HepG2 (cell line): Measurements from ENCODE around the gene FRK. TPM values are rescaled to one million over a fixed set of nuclear protein-coding genes. Genes with fewer than 3 reads are reported as not detected.
A peak's percentile ranks its signal among the peaks of the same experiment; 100 is the strongest.

Source experiments
- FOXJ3 ChIP-seq: sonication (generic); formaldehyde crosslinking; IDR thresholded peaks from 2 replicates; pipeline ENCODE4 v1.4.0; 2020; ENCODE audit warnings: missing genetic modification reagents, mild to moderate bottlenecking, borderline replicate concordance
- GMEB1 ChIP-seq: sonication (generic); formaldehyde crosslinking; IDR thresholded peaks from 2 replicates; pipeline ENCODE4 v1.5.1; 2020; ENCODE audit warnings: missing genetic modification reagents, mild to moderate bottlenecking, borderline replicate concordance
- MAZ ChIP-seq, 2 experiments: sonication (generic) in 1 of 2; formaldehyde crosslinking in 1 of 2; IDR thresholded peaks; 2 replicates each; pipeline versions ENCODE4 v1.5.0 to v1.6.1; 2012 to 2020; ENCODE audit warnings: low read depth in 2 of 2, mild to moderate bottlenecking in 2 of 2, borderline replicate concordance in 1 of 2, improper control_type of control experiment in 1 of 2, low read length in 1 of 2, missing genetic modification reagents in 1 of 2, moderate library complexity in 1 of 2
- PAX8 ChIP-seq: sonication (generic); formaldehyde crosslinking; IDR thresholded peaks from 2 replicates; pipeline ENCODE4 v1.8.0; 2022; ENCODE audit warnings: mild to moderate bottlenecking, missing genetic modification reagents, borderline replicate concordance
- PCBP2 ChIP-seq: fragments of 200-400 bp; formaldehyde crosslinking; optimal IDR thresholded peaks from 2 replicates; pipeline ENCODE3; 2018; ENCODE audit warnings: low read length, low read depth; ENCODE audit not compliant: poor library complexity, severe bottlenecking
- PRPF4 ChIP-seq: fragments of 200-400 bp; formaldehyde crosslinking; IDR thresholded peaks from 2 replicates; pipeline ENCODE4 v1.6.1; 2016; ENCODE audit warnings: low read length, low read depth; ENCODE audit not compliant: poor library complexity, severe bottlenecking
- THYN1 ChIP-seq: sonication (generic); formaldehyde crosslinking; IDR thresholded peaks from 2 replicates; pipeline ENCODE4 v1.8.1; 2023; ENCODE audit warnings: low read depth, mild to moderate bottlenecking, moderate library complexity, missing genetic modification reagents, borderline replicate concordance
- TOPORS ChIP-seq: sonication (generic); formaldehyde crosslinking; IDR thresholded peaks from 2 replicates; pipeline ENCODE4 v1.8.0; 2023; ENCODE audit warnings: mild to moderate bottlenecking, missing genetic modification reagents
- YEATS2 ChIP-seq: sonication (generic); formaldehyde crosslinking; IDR thresholded peaks from 2 replicates; pipeline ENCODE4 v1.4.0; 2020; ENCODE audit warnings: missing genetic modification reagents, borderline replicate concordance
- ZNF598 ChIP-seq: sonication (generic); formaldehyde crosslinking; IDR thresholded peaks from 2 replicates; pipeline ENCODE4 v1.5.1; 2020; ENCODE audit warnings: mild to moderate bottlenecking, missing genetic modification reagents, borderline replicate concordance
- polyA plus RNA-seq, 8 experiments: library from polyadenylated mRNA; depleted of rRNA in 3 of 8; stranded (reverse) in 7 of 8; unstranded in 1 of 8; fragments of >200 nt; fragmentation: Illumina TruSeq in 4 of 8; extraction: Trizol in 4 of 8; gene quantifications; 2 replicates each; pipeline versions ENCODE4 v1.2.1 to v1.2.3, GENCODE V29; 2011 to 2016; ENCODE audit warnings: low read depth in 4 of 8, missing spikeins in 1 of 8, mixed read lengths in 1 of 8; ENCODE audit not compliant: insufficient read depth in 1 of 8
- total RNA-seq, 5 experiments: library from RNA; depleted of rRNA; stranded (reverse); fragments of >200 nt; fragmentation: Illumina TruSeq; extraction: Trizol; gene quantifications; 2 replicates each; pipeline ENCODE4 v1.2.3, GENCODE V29; 2016; ENCODE audit warnings: low read depth in 1 of 5
- TF ChIP-seq, protein P1 (sequence below): sonication (generic); formaldehyde crosslinking; IDR thresholded peaks from 2 replicates; pipeline ENCODE4 v1.5.0; 2020; ENCODE audit warnings: mild to moderate bottlenecking, missing genetic modification reagents, borderline replicate concordance
- TF ChIP-seq, protein P2 (sequence below): sonication (generic); formaldehyde crosslinking; IDR thresholded peaks from 2 replicates; pipeline ENCODE4 v1.4.0; 2020; ENCODE audit warnings: mild to moderate bottlenecking, missing genetic modification reagents, borderline replicate concordance
- TF ChIP-seq, protein P3 (sequence below): sonication (generic); formaldehyde crosslinking; IDR thresholded peaks from 2 replicates; pipeline ENCODE4 v1.5.1; 2020; ENCODE audit warnings: mild to moderate bottlenecking, moderate library complexity, missing genetic modification reagents

Gene FRK
- total and polyA plus RNA-seq, 2 of the 13 experiments (the other 11 are each of a cell fraction or from before 2014, with no cell fraction given), result 1.3 to 2.9 TPM

DNA sequence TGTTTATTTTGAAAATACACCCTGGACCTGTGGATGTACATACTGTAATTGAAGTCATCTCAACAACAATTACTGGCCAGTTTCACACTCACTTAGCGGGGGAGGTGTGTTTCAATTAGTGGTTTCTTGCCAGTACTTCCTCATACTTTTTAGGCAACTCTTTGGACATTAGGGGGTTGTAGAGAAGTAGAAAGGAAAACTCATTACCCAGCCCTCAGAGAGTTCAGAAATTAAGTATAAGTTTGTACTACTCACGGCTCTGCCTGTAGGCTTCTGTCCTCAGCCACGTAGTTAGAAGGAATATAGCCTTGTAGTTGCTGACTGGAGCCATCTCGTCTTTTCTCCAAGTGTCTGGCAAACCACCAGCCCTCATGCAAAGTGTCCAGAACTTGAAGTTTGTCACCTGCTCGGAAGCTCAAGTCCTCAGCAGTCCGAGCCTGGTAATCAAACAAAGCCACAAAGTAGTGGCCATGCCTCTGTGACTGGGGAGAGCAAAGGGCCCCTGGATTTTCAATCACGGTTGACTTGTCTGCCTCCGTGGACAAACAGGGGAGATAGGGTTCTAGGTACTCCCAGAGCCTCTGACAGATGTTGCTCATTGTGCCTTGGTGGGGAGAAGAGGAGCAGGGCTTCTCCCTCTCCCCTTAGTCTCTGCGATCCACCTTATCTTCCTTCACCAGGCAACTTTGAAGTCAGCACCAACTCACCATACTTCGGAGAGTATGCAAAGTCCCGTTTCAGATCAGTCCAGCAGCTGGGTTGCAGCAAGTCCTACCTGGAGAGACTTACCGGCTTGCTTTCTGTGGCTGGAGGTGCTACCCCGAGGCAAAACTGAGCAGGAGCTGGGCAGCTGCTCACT is 749 bp downstream of the FRK start (continued):
- TF ChIP-seq, protein P1, sequence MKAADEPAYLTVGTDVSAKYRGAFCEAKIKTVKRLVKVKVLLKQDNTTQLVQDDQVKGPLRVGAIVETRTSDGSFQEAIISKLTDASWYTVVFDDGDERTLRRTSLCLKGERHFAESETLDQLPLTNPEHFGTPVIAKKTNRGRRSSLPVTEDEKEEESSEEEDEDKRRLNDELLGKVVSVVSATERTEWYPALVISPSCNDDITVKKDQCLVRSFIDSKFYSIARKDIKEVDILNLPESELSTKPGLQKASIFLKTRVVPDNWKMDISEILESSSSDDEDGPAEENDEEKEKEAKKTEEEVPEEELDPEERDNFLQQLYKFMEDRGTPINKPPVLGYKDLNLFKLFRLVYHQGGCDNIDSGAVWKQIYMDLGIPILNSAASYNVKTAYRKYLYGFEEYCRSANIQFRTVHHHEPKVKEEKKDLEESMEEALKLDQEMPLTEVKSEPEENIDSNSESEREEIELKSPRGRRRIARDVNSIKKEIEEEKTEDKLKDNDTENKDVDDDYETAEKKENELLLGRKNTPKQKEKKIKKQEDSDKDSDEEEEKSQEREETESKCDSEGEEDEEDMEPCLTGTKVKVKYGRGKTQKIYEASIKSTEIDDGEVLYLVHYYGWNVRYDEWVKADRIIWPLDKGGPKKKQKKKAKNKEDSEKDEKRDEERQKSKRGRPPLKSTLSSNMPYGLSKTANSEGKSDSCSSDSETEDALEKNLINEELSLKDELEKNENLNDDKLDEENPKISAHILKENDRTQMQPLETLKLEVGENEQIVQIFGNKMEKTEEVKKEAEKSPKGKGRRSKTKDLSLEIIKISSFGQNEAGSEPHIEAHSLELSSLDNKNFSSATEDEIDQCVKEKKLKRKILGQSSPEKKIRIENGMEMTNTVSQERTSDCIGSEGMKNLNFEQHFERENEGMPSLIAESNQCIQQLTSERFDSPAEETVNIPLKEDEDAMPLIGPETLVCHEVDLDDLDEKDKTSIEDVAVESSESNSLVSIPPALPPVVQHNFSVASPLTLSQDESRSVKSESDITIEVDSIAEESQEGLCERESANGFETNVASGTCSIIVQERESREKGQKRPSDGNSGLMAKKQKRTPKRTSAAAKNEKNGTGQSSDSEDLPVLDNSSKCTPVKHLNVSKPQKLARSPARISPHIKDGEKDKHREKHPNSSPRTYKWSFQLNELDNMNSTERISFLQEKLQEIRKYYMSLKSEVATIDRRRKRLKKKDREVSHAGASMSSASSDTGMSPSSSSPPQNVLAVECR (CRISPR knock-in tag), result peak; percentile 42; the same call in 1 of the 2 replicates
- TF ChIP-seq MAZ (IDR thresholded peaks at IDR 0.05; ENCODE audit: borderline replicate concordance, low read depth, low read length) (no peak), MAZ (CRISPR knock-in tag; IDR thresholded peaks at IDR 0.05; ENCODE audit: low read depth) (no peak), TOPORS (CRISPR knock-in tag) (no peak), PAX8 (CRISPR knock-in tag) (peak; percentile 61; the same call in 1 of the 2 replicates), ZNF598 (CRISPR knock-in tag) (peak; percentile 54; the same call in 1 of the 2 replicates), FOXJ3 (CRISPR knock-in tag) (no peak), GMEB1 (no peak; the same call in 1 of the 2 replicates), PRPF4 (no peak), PCBP2 (no peak), THYN1 (CRISPR knock-in tag) (no peak), YEATS2 (peak; percentile 10; the same call in 1 of the 2 replicates)
- TF ChIP-seq, protein P2, sequence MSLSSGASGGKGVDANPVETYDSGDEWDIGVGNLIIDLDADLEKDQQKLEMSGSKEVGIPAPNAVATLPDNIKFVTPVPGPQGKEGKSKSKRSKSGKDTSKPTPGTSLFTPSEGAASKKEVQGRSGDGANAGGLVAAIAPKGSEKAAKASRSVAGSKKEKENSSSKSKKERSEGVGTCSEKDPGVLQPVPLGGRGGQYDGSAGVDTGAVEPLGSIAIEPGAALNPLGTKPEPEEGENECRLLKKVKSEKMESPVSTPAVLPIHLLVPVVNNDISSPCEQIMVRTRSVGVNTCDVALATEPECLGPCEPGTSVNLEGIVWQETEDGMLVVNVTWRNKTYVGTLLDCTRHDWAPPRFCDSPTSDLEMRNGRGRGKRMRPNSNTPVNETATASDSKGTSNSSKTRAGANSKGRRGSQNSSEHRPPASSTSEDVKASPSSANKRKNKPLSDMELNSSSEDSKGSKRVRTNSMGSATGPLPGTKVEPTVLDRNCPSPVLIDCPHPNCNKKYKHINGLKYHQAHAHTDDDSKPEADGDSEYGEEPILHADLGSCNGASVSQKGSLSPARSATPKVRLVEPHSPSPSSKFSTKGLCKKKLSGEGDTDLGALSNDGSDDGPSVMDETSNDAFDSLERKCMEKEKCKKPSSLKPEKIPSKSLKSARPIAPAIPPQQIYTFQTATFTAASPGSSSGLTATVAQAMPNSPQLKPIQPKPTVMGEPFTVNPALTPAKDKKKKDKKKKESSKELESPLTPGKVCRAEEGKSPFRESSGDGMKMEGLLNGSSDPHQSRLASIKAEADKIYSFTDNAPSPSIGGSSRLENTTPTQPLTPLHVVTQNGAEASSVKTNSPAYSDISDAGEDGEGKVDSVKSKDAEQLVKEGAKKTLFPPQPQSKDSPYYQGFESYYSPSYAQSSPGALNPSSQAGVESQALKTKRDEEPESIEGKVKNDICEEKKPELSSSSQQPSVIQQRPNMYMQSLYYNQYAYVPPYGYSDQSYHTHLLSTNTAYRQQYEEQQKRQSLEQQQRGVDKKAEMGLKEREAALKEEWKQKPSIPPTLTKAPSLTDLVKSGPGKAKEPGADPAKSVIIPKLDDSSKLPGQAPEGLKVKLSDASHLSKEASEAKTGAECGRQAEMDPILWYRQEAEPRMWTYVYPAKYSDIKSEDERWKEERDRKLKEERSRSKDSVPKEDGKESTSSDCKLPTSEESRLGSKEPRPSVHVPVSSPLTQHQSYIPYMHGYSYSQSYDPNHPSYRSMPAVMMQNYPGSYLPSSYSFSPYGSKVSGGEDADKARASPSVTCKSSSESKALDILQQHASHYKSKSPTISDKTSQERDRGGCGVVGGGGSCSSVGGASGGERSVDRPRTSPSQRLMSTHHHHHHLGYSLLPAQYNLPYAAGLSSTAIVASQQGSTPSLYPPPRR (CRISPR knock-in tag), result no peak
- TF ChIP-seq, protein P3, sequence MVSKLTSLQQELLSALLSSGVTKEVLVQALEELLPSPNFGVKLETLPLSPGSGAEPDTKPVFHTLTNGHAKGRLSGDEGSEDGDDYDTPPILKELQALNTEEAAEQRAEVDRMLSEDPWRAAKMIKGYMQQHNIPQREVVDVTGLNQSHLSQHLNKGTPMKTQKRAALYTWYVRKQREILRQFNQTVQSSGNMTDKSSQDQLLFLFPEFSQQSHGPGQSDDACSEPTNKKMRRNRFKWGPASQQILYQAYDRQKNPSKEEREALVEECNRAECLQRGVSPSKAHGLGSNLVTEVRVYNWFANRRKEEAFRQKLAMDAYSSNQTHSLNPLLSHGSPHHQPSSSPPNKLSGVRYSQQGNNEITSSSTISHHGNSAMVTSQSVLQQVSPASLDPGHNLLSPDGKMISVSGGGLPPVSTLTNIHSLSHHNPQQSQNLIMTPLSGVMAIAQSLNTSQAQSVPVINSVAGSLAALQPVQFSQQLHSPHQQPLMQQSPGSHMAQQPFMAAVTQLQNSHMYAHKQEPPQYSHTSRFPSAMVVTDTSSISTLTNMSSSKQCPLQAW (CRISPR knock-in tag), result no peak
